ENCODE data around the gene FARP2.
A peak's percentile ranks its signal among the peaks of the same experiment; 100 is the strongest.

- TF ChIP-seq CTCF (conservative IDR thresholded peaks at IDR 0.05; ENCODE audit: low read depth in 2 of 2): peak; percentile 31 to 59; a peak in 2 of 4 replicates
- peak; percentile 83 for TF ChIP-seq CREB1 (CRISPR knock-in tag; IDR thresholded peaks at IDR 0.05; ENCODE audit: low read depth)
- peak; percentile 63 for TF ChIP-seq POLR2AphosphoS5 (IDR thresholded peaks at IDR 0.05; ENCODE audit: low read depth)
- TF ChIP-seq JUNB (IDR thresholded peaks at IDR 0.05; ENCODE audit: unreplicated experiment): no peak
- no peak for TF ChIP-seq ZNF331 (CRISPR knock-in tag; IDR thresholded peaks at IDR 0.05; ENCODE audit: low read depth)
- no peak; the same call in 1 of the 2 replicates for TF ChIP-seq ZNF114 (CRISPR knock-in tag; IDR thresholded peaks at IDR 0.05)
- no peak for TF ChIP-seq EZH2 (IDR thresholded peaks at IDR 0.05; ENCODE audit: low read depth, unreplicated experiment)
- TF ChIP-seq EZH2phosphoT487 (IDR thresholded peaks at IDR 0.05; ENCODE audit: unreplicated experiment): no peak
- TF ChIP-seq REST (IDR thresholded peaks at IDR 0.05; ENCODE audit: unreplicated experiment): no peak
- no peak; the same call in none of the 2 replicates for TF ChIP-seq ETS1 (IDR thresholded peaks at IDR 0.05)
- TF ChIP-seq ZNF462 (CRISPR knock-in tag; IDR thresholded peaks at IDR 0.05): no peak
- no peak for TF ChIP-seq NANOG (IDR thresholded peaks at IDR 0.05; ENCODE audit: borderline replicate concordance)
Measured at GRCh38 chr2:241315093-241315878, 40.8 kb upstream of the FARP2 start, which contains the start of gene HDLBP.

Measured in GM23338 (cell line).